Esophagus muscularis mucosa (tissue), 4 donors: ENCODE results near the gene MEX3B.

ENCODE experiments used
- EP300 ChIP-seq: sonication (generic); formaldehyde crosslinking; IDR thresholded peaks from one replicate; pipeline ENCODE4 v1.6.1; 2017; ENCODE audit warnings: antibody characterized with exemption
- POLR2A ChIP-seq: fragments of 450-650 bp; IDR thresholded peaks from one replicate; pipeline ENCODE4 v1.6.1; 2017; ENCODE audit warnings: antibody characterized with exemption, moderate library complexity, mild to moderate bottlenecking, low read depth
- POLR2AphosphoS5 ChIP-seq, 2 donors: sonication (generic); formaldehyde crosslinking; IDR thresholded peaks; one replicate each; pipeline ENCODE4 v1.6.1; 2017; ENCODE audit warnings: antibody characterized with exemption in 2 of 2
- TF ChIP-seq, protein P1 (sequence below), 3 experiments: fragments of 200-600 bp in 2 of 3; fragments of 450-650 bp in 1 of 3; sonication (generic) in 2 of 3; IDR thresholded peaks; one replicate each; pipeline ENCODE4 v1.5.1; 2017 to 2019; ENCODE audit warnings: antibody characterized with exemption in 3 of 3, mild to moderate bottlenecking in 2 of 3, moderate library complexity in 1 of 3

DNA sequence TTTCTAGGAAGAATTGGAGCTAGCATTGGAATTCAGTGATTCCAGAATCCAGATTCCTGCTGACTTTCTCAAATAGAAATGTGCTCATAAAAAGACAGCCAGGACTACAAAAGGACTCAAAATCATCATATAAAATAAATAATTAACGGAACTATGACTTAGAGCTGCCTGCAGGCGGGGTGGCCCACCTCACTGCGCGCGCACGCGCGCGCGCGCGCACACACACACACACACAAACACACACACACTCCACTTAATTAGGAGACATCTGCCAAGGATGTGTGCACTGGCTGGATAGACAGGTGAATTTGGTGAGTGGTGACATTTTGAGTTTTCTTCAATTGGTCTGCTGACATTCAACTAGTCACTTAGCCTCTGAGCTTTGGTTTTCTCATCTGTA lies 6.9 kb upstream of the MEX3B start:
- TF ChIP-seq, protein P1, sequence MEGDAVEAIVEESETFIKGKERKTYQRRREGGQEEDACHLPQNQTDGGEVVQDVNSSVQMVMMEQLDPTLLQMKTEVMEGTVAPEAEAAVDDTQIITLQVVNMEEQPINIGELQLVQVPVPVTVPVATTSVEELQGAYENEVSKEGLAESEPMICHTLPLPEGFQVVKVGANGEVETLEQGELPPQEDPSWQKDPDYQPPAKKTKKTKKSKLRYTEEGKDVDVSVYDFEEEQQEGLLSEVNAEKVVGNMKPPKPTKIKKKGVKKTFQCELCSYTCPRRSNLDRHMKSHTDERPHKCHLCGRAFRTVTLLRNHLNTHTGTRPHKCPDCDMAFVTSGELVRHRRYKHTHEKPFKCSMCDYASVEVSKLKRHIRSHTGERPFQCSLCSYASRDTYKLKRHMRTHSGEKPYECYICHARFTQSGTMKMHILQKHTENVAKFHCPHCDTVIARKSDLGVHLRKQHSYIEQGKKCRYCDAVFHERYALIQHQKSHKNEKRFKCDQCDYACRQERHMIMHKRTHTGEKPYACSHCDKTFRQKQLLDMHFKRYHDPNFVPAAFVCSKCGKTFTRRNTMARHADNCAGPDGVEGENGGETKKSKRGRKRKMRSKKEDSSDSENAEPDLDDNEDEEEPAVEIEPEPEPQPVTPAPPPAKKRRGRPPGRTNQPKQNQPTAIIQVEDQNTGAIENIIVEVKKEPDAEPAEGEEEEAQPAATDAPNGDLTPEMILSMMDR (IDR thresholded peaks at IDR 0.05): no peak
- TF ChIP-seq POLR2AphosphoS5 (IDR thresholded peaks at IDR 0.05) (no peak), POLR2A (no peak), EP300 (no peak)
